Smooth muscle cell (in vitro differentiated cells): ENCODE data around the gene TSC22D3. TPM values are rescaled to one million over a fixed set of nuclear protein-coding genes. Genes with fewer than 3 reads are reported as not detected.

Experiments used
- DNase-seq: peaks from one replicate; lab custom pipeline; 2025; ENCODE audit not compliant: unreplicated experiment; lab: John Stamatoyannopoulos, UW
- H2AFZ ChIP-seq: fragments of 200-600 bp; sonication (generic); 2 replicates; pipeline ENCODE4 v1.6.0; 2016; ENCODE audit warnings: antibody characterized with exemption, low read depth, mild to moderate bottlenecking
- H3F3A ChIP-seq: fragments of 200-600 bp; sonication (generic); 2 replicates; pipeline ENCODE4 v1.6.0; 2017; ENCODE audit warnings: antibody characterized with exemption, low read depth
- H3K27ac ChIP-seq: fragments of 200-600 bp; sonication (generic); 2 replicates; pipeline ENCODE4 v1.5.1; 2016; ENCODE audit warnings: low read depth, mild to moderate bottlenecking
- H3K27me3 ChIP-seq: fragments of 200-600 bp; sonication (generic); 2 replicates; pipeline ENCODE4 v1.6.1; 2016; ENCODE audit warnings: low read depth, mild to moderate bottlenecking
- H3K36me3 ChIP-seq: fragments of 200-600 bp; sonication (generic); 2 replicates; pipeline ENCODE4 v1.5.1; 2016; ENCODE audit warnings: low read depth
- H3K4me1 ChIP-seq: fragments of 200-600 bp; sonication (generic); 2 replicates; pipeline ENCODE4 v1.5.1; 2016; ENCODE audit warnings: low read depth
- H3K4me2 ChIP-seq: fragments of 200-600 bp; sonication (generic); 2 replicates; pipeline ENCODE4 v1.6.0; 2016; ENCODE audit warnings: mild to moderate bottlenecking
- H3K4me3 ChIP-seq: fragments of 200-600 bp; sonication (generic); 2 replicates; pipeline ENCODE4 v1.5.1; 2016; ENCODE audit warnings: mild to moderate bottlenecking
- H3K79me2 ChIP-seq: fragments of 200-600 bp; sonication (generic); 2 replicates; pipeline ENCODE4 v1.6.0; 2016; ENCODE audit warnings: low read depth, mild to moderate bottlenecking
- H3K9ac ChIP-seq: fragments of 200-600 bp; sonication (generic); 2 replicates; pipeline ENCODE4 v1.6.0; 2016; ENCODE audit warnings: low read depth
- H3K9me3 ChIP-seq: fragments of 200-600 bp; sonication (generic); replicated peaks from 2 replicates; pipeline ENCODE4 v1.5.1; 2016; ENCODE audit warnings: low read depth
- H4K20me1 ChIP-seq: fragments of 200-600 bp; sonication (generic); 2 replicates; pipeline ENCODE4 v1.6.0; 2016; ENCODE audit warnings: low read depth
- CTCF ChIP-seq: fragments of 200-600 bp; sonication (generic); IDR thresholded peaks from 2 replicates; pipeline ENCODE4 v1.5.1; 2017; ENCODE audit warnings: borderline replicate concordance, mild to moderate bottlenecking, antibody characterized with exemption; ENCODE audit not compliant: insufficient read depth, poor library complexity, severe bottlenecking
- WGBS: methylation state at CpG from one replicate; pipeline ENCODE4 v1.1.7; 2016; ENCODE audit warnings: low lambda C conversion rate; 5-methylcytosine and 5-hydroxymethylcytosine counted together
- polyA plus RNA-seq: library from polyadenylated mRNA; unstranded; fragments of >200 nt; fragmentation: Nextera tagmentation; extraction: Ambion mirVana; gene quantifications from 2 replicates; pipeline ENCODE4 v1.2.1, GENCODE V29; 2016
- total RNA-seq: library from RNA; depleted of rRNA; stranded (reverse); fragments of >200 nt; gene quantifications from 2 replicates; pipeline ENCODE4 v1.2.3, GENCODE V29; 2014

Gene TSC22D3
- total and polyA plus RNA-seq, 2 experiments from 2014 or later, result 144 to 271 TPM

- no peaks in the 10 kb centered on the region for H3F3A ChIP-seq
- no peaks in the 10 kb centered on the region for H3K4me1 ChIP-seq
- H3K9ac ChIP-seq, result no peak overlapping the region
- no peak overlapping the region for H2AFZ ChIP-seq
- WGBS, result 75% methylated on average over 1 of the region's 1 CpG
- H3K4me2 ChIP-seq, result no peak overlapping the region
- H3K36me3 ChIP-seq, result no peaks in the 10 kb centered on the region
- no peak for TF ChIP-seq CTCF
- no peak overlapping the region for H3K27ac ChIP-seq
- no peak overlapping the region for H3K4me3 ChIP-seq
- H3K27me3 ChIP-seq, result no peaks in the 10 kb centered on the region
- H4K20me1 ChIP-seq, result no peaks in the 10 kb centered on the region
- no peaks in the 10 kb centered on the region for H3K79me2 ChIP-seq
- H3K9me3 ChIP-seq, result no peaks in the 10 kb centered on the region
- DNase-seq, result no peak
Measured at GRCh38 chrX:107667426-107667825, 108.2 kb downstream of the TSC22D3 start.

- H3K27me3 ChIP-seq, result no peaks in the 10 kb centered on the region
- no peak for DNase-seq
- WGBS, result 100% methylated on average over 1 of the region's 1 CpG
- no peak overlapping the region for H3K27ac ChIP-seq
- no peak overlapping the region for H3K9ac ChIP-seq
- no peak overlapping the region for H2AFZ ChIP-seq
- H3K36me3 ChIP-seq, result no peaks in the 10 kb centered on the region
- H3K4me2 ChIP-seq, result no peak overlapping the region
- H3K79me2 ChIP-seq, result no peaks in the 10 kb centered on the region
- H3F3A ChIP-seq, result no peaks in the 10 kb centered on the region
- H3K4me3 ChIP-seq, result no peak overlapping the region
- no peaks in the 10 kb centered on the region for H3K9me3 ChIP-seq
- H4K20me1 ChIP-seq, result no peaks in the 10 kb centered on the region
- no peak for TF ChIP-seq CTCF
- no peaks in the 10 kb centered on the region for H3K4me1 ChIP-seq
Measured at GRCh38 chrX:107666931-107667330, 108.7 kb downstream of the TSC22D3 start.

Other genes with a start within 250 kb of the TSC22D3 start
- gene PRPS1, start 147.3 kb downstream of the TSC22D3 start, total RNA-seq, result 60.5 and 74.5 TPM in 2 replicates
- gene PRPS1, start 147.3 kb downstream of the TSC22D3 start, polyA plus RNA-seq, result 40.3 and 51.7 TPM in 2 replicates
- not detected in 2 replicates for gene NCBP2L, start 1.9 kb upstream of the TSC22D3 start, total RNA-seq
- not detected in 2 replicates for gene NCBP2L, start 1.9 kb upstream of the TSC22D3 start, polyA plus RNA-seq
- 11.1 and 16.6 TPM in 2 replicates for gene MID2, start 50.1 kb upstream of the TSC22D3 start, total RNA-seq
- 4.9 and 6.7 TPM in 2 replicates for gene MID2, start 50.1 kb upstream of the TSC22D3 start, polyA plus RNA-seq
- gene TEX13B, start 206.6 kb upstream of the TSC22D3 start, total RNA-seq, result not detected in 2 replicates
- gene TEX13B, start 206.6 kb upstream of the TSC22D3 start, polyA plus RNA-seq, result not detected in 2 replicates